CD14-positive monocyte (primary cell): Measurements from ENCODE around the gene IL19. TPM values are rescaled to one million over a fixed set of nuclear protein-coding genes. Genes with fewer than 3 reads are reported as not detected.

Experiments used
- DNase-seq, 3 donors: peaks; one replicate each; pipeline ENCODE4 v3.0.0-alpha.2; 2011 to 2022
- H2AFZ ChIP-seq: 2 replicates; pipeline ENCODE4 v1.6.0; 2012; ENCODE audit warnings: mild to moderate bottlenecking, low read depth, low read length, inconsistent platforms; ENCODE audit not compliant: insufficient read depth, poor library complexity, severe bottlenecking
- H3K27ac ChIP-seq, 2 donors: 1 replicate in 1 of 2; 2 replicates in 1 of 2; pipeline ENCODE4 v1.5.1; 2012 to 2013; ENCODE audit warnings: low read length in 2 of 2, control low read depth in 1 of 2, inconsistent platforms in 1 of 2, low read depth in 1 of 2, mild to moderate bottlenecking in 1 of 2
- H3K27me3 ChIP-seq, 2 donors: one replicate each; pipeline versions ENCODE4 v1.6.0 to v1.6.1; 2011 to 2013; ENCODE audit warnings: low read length in 2 of 2; ENCODE audit not compliant: control insufficient read depth in 2 of 2, insufficient read depth in 2 of 2
- H3K36me3 ChIP-seq, 2 donors: replicated peaks in 1 of 2; 1 replicate in 1 of 2; 2 replicates in 1 of 2; pipeline versions ENCODE4 v1.5.1 to v1.6.1; 2012 to 2013; ENCODE audit warnings: low read length in 2 of 2, control low read depth in 1 of 2, inconsistent platforms in 1 of 2, mild to moderate bottlenecking in 1 of 2; ENCODE audit not compliant: insufficient read depth in 2 of 2, control insufficient read depth in 1 of 2
- H3K4me1 ChIP-seq, 2 donors: 1 replicate in 1 of 2; 2 replicates in 1 of 2; pipeline versions ENCODE4 v1.5.1 to v1.6.1; 2012 to 2013; ENCODE audit warnings: low read length in 2 of 2, control low read depth in 1 of 2, inconsistent platforms in 1 of 2, mild to moderate bottlenecking in 1 of 2, moderate library complexity in 1 of 2; ENCODE audit not compliant: insufficient read depth in 2 of 2, control insufficient read depth in 1 of 2
- H3K4me2 ChIP-seq: replicated peaks from 2 replicates; pipeline ENCODE3; 2012; ENCODE audit warnings: low read length, moderate library complexity, mild to moderate bottlenecking; ENCODE audit not compliant: poor library complexity, severe bottlenecking; ENCODE audit errors: extremely low read depth
- H3K4me3 ChIP-seq, 3 experiments: fragments of 200-600 bp in 1 of 3; sonication (generic) in 1 of 3; replicated peaks in 1 of 3; 1 replicate in 2 of 3; 2 replicates in 1 of 3; pipeline ENCODE4 v1.5.1; 2011 to 2013; ENCODE audit warnings: low read length in 3 of 3, mild to moderate bottlenecking in 3 of 3, control low read depth in 2 of 3, low read depth in 2 of 3, inconsistent platforms in 1 of 3, moderate library complexity in 1 of 3
- H3K79me2 ChIP-seq: 2 replicates; pipeline ENCODE4 v1.6.0; 2012; ENCODE audit warnings: mild to moderate bottlenecking, control low read depth, inconsistent platforms, low read length, moderate library complexity; ENCODE audit not compliant: insufficient read depth
- H3K9ac ChIP-seq: 2 replicates; pipeline ENCODE4 v1.6.0; 2017; ENCODE audit warnings: low read length, mild to moderate bottlenecking; ENCODE audit not compliant: insufficient read depth, poor library complexity, severe bottlenecking
- H3K9me3 ChIP-seq, 2 donors: replicated peaks in 1 of 2; 1 replicate in 1 of 2; 2 replicates in 1 of 2; pipeline versions ENCODE4 v1.5.1 to v1.6.1; 2012 to 2013; ENCODE audit warnings: low read length in 2 of 2, control low read depth in 1 of 2; ENCODE audit not compliant: control insufficient read depth in 1 of 2, insufficient read depth in 1 of 2
- H4K20me1 ChIP-seq: 2 replicates; pipeline ENCODE4 v1.6.0; 2012; ENCODE audit warnings: mild to moderate bottlenecking, low read length, control low read depth, moderate library complexity; ENCODE audit not compliant: insufficient read depth
- H3K27ac Mint-ChIP-seq, 7 donors: one replicate each; pipeline ENCODE4 v1.8.0; 2020; ENCODE audit warnings: mild to moderate bottlenecking in 7 of 7, mixed read lengths in 7 of 7, moderate library complexity in 6 of 7, inconsistent platforms in 2 of 7
- H3K27me3 Mint-ChIP-seq, 3 donors: one replicate each; pipeline ENCODE4 v1.8.0; 2021 to 2022; ENCODE audit warnings: low read depth in 3 of 3, mild to moderate bottlenecking in 3 of 3, mixed read lengths in 3 of 3, moderate library complexity in 3 of 3, inconsistent platforms in 1 of 3
- H3K36me3 Mint-ChIP-seq, 2 donors: one replicate each; pipeline ENCODE4 v1.8.0; 2020; ENCODE audit warnings: mixed read lengths in 2 of 2, inconsistent platforms in 1 of 2, mild to moderate bottlenecking in 1 of 2
- H3K4me1 Mint-ChIP-seq: one replicate; pipeline ENCODE4 v1.8.0; 2020; ENCODE audit warnings: mild to moderate bottlenecking, mixed read lengths
- H3K4me3 Mint-ChIP-seq, 2 donors: one replicate each; pipeline ENCODE4 v1.8.0; 2020; ENCODE audit warnings: mild to moderate bottlenecking in 2 of 2, mixed read lengths in 2 of 2, moderate library complexity in 1 of 2
- H3K9me3 Mint-ChIP-seq, 7 donors: one replicate each; pipeline ENCODE4 v1.8.0; 2020 to 2022; ENCODE audit warnings: mixed read lengths in 7 of 7, mild to moderate bottlenecking in 6 of 7, moderate library complexity in 6 of 7, inconsistent platforms in 2 of 7
- WGBS: methylation state at CpG from one replicate; pipeline ENCODE4 v1.1.5; 2013; ENCODE audit warnings: missing lambda C conversion rate; ENCODE audit not compliant: insufficient coverage; 5-methylcytosine and 5-hydroxymethylcytosine counted together
- intact Hi-C, 2 donors: fragments of 100-400 bp; cut with micrococcal nuclease; formaldehyde crosslinking; loops; one replicate each; pipeline versions ENCODE4 v1.15.0 to v1.15.1; 2023
- polyA plus RNA-seq, 3 donors: library from polyadenylated mRNA; depleted of rRNA in 1 of 3; unstranded in 2 of 3; stranded (reverse) in 1 of 3; fragments of 300-500 nt in 2 of 3; fragments of >200 nt in 1 of 3; fragmentation: Illumina TruSeq in 2 of 3; gene quantifications; 1 replicate in 2 of 3; 2 replicates in 1 of 3; pipeline ENCODE4 v1.2.3, GENCODE V29; 2012 to 2021
- TF ChIP-seq, protein P1 (sequence below): fragments of 200-600 bp; IDR thresholded peaks from one replicate; pipeline ENCODE4 v1.8.0; 2022; ENCODE audit warnings: antibody characterized with exemption, mild to moderate bottlenecking

The IL19 gene
- polyA plus RNA-seq, 3 donors: 0.41 TPM; not detected in 2

GRCh38 chr1:206748348-206749030, 22.1 kb upstream of the IL19 start:
- intact Hi-C loops: no loop called here
- Mint-ChIP-seq H3K9me3 (no peaks in the 10 kb centered on the region), H3K4me3 (peak overlapping the region in 1 of 2 donors; percentile 2)

GRCh38 chr1:206751891-206752290, 18.7 kb upstream of the IL19 start:
- intact Hi-C loops: no loop called here
- Histone ChIP-seq H3K4me3 (no peak overlapping the region), H3K4me1 (peaks cover 20 to 37% of the 10 kb centered on the region in 2 donors), H3K9me3 (no peaks in the 10 kb centered on the region), H3K27ac (no peak overlapping the region), H4K20me1 (no peaks in the 10 kb centered on the region), H3K27me3 (no peaks in the 10 kb centered on the region), H3K79me2 (no peaks in the 10 kb centered on the region), H3K4me2 (no peak overlapping the region), H3K9ac (no peak overlapping the region), H3K36me3 (no peaks in the 10 kb centered on the region), H2AFZ (no peak overlapping the region)
- H3K4me1 Mint-ChIP-seq: peaks cover 38% of the 10 kb centered on the region
- no peaks in the 10 kb centered on the region for H3K9me3 Mint-ChIP-seq
- H3K27me3 Mint-ChIP-seq: peaks cover 0 to 2% (median 0%) of the 10 kb centered on the region in 3 donors
- no peak for DNase-seq
- peaks cover 0 to 5% of the 10 kb centered on the region in 2 donors for H3K36me3 Mint-ChIP-seq
- TF ChIP-seq, protein P1, sequence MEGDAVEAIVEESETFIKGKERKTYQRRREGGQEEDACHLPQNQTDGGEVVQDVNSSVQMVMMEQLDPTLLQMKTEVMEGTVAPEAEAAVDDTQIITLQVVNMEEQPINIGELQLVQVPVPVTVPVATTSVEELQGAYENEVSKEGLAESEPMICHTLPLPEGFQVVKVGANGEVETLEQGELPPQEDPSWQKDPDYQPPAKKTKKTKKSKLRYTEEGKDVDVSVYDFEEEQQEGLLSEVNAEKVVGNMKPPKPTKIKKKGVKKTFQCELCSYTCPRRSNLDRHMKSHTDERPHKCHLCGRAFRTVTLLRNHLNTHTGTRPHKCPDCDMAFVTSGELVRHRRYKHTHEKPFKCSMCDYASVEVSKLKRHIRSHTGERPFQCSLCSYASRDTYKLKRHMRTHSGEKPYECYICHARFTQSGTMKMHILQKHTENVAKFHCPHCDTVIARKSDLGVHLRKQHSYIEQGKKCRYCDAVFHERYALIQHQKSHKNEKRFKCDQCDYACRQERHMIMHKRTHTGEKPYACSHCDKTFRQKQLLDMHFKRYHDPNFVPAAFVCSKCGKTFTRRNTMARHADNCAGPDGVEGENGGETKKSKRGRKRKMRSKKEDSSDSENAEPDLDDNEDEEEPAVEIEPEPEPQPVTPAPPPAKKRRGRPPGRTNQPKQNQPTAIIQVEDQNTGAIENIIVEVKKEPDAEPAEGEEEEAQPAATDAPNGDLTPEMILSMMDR: no peak
- no peak overlapping the region for H3K27ac Mint-ChIP-seq
- no CpG with 5 or more reads among the region's 5 CpGs for WGBS
- H3K4me3 Mint-ChIP-seq: no peak overlapping the region

More at GRCh38 chr1:206748348-206749030, 22.1 kb upstream of the IL19 start:
- H3K27me3 Mint-ChIP-seq: peaks cover 2 to 9% (median 4%) of the 10 kb centered on the region in 3 donors
- peaks cover 42% of the 10 kb centered on the region for H3K4me1 Mint-ChIP-seq
- Histone ChIP-seq H3K27me3 (no peaks in the 10 kb centered on the region), H2AFZ (no peak overlapping the region), H3K4me1 (peaks cover 25 to 53% of the 10 kb centered on the region in 2 donors), H3K36me3 (no peaks in the 10 kb centered on the region), H3K4me3 (no peak overlapping the region), H3K9me3 (no peaks in the 10 kb centered on the region), H4K20me1 (no peaks in the 10 kb centered on the region), H3K79me2 (no peaks in the 10 kb centered on the region), H3K4me2 (peak overlapping the region; percentile 25), H3K27ac (peak overlapping the region in 1 of 2 donors; percentile 67), H3K9ac (no peak overlapping the region)
- H3K36me3 Mint-ChIP-seq: peaks cover 0 to 4% of the 10 kb centered on the region in 2 donors
- TF ChIP-seq, protein P1: no peak
- 0% methylated on average over 1 of the region's 3 CpGs for WGBS
- peak overlapping the region; percentile 38 to 88 (median 60) for H3K27ac Mint-ChIP-seq
- peak; percentile 51 to 72 (median 67) for DNase-seq
